NOMO-1 treated with DMSO at 0.1 percent for 48 hours (cell line): ENCODE measurements around the gene CLIP3.
"Not testable (repeated sequence)": the region's sequence is repeated elsewhere in the genome, so short reads cannot be mapped to it uniquely, and the experiment has no call there.

Source experiments
- DNase-seq: peaks from one replicate; lab custom pipeline; 2025; ENCODE audit not compliant: unreplicated experiment; lab: John Stamatoyannopoulos, UW

The CLIP3 gene, protein sequence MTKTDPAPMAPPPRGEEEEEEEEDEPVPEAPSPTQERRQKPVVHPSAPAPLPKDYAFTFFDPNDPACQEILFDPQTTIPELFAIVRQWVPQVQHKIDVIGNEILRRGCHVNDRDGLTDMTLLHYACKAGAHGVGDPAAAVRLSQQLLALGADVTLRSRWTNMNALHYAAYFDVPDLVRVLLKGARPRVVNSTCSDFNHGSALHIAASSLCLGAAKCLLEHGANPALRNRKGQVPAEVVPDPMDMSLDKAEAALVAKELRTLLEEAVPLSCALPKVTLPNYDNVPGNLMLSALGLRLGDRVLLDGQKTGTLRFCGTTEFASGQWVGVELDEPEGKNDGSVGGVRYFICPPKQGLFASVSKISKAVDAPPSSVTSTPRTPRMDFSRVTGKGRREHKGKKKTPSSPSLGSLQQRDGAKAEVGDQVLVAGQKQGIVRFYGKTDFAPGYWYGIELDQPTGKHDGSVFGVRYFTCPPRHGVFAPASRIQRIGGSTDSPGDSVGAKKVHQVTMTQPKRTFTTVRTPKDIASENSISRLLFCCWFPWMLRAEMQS

GRCh38 chr19:36032251-36033104 lies at the start of gene CLIP3:
Gene CLIP3 (minus strand): TSS chr19:36032873. CDS start chr19:36032357, 516 bp downstream.
- DNase-seq = no peak

DNA sequence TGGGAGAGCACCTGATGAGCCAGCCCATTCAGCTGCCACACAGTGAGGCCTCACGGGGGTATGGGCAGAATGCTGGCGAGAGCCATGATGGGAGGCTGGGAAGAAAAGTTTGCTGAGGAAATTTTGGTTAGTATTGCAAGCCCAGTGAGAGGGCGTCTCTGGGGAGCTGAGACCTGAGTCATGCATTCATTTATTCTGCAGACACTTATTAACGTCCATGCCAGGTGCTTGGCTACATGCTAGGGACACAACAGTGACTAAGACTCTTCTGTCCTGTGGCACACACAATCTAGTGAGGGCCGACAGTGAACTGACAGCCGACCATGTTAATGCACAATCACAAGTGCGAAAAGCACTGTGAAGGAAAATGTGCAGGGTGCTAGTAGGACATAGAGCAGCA lies 49.2 kb upstream of the CLIP3 start:
- no peak for DNase-seq

GRCh38 chr19:36081385-36081784 lies 48.7 kb upstream of the CLIP3 start:
- no peak for DNase-seq

DNA sequence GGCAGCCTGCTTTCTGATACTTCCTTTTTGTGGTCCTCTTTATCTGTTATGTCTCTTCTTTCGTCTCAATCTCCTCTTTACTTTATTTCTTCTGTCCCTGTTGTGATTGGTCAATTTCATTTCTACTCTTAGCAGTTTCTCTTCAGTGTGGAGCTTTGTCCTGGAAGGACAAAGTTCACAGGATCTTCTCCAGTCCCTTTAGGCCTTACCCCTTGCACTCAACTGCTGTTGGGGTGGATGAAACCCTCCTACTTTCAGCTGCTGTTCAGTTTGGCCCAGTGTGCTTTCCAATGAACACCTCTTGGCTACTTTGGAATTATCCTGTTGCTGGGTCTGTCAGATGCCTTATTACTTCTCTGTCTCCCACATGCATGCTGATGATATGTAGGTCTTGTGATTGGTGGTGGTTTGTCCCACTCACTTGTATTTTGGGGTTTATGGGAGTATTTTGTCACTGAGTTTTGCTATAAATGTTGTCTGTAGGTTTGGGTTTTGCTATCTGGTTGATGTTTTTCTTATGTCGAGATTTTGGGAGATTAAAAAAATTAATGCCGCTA lies 46.8 kb upstream of the CLIP3 start:
- DNase-seq = no peak

DNA sequence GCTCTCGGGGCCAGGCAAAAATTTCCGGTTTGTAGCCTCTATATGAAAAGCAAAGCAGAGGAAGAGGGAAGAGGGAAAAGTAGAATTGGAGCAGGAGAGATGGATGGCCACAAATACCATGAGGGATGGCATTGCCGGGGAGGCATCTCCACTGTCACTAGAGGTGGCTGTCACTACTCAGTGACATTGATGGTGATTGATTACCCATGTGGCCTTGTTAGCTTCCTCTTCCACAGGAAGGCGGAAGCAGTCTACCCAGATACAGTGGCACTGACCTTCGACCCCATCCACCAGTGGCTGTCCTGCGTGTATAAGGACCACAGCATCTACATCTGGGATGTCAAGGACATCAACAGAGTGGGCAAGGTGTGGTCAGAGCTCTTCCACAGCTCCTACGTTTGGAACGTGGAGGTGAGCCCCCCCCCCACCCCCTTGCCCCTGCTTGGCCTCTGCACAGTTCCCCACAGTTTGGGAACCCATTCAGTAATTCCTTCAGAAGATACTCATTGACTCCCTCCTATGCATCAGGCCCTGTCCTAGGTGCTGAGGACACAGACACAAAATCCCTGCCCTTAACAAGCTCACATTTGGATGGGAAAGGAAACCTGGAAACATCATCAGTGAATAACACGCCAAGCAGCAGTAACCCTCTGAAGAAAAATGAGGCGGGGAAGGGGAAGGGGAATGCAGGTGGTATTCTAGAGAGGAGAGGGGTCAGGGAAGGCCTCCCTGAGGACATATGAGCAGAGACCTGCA lies 40.6 kb upstream of the CLIP3 start:
- no peak for DNase-seq

DNA sequence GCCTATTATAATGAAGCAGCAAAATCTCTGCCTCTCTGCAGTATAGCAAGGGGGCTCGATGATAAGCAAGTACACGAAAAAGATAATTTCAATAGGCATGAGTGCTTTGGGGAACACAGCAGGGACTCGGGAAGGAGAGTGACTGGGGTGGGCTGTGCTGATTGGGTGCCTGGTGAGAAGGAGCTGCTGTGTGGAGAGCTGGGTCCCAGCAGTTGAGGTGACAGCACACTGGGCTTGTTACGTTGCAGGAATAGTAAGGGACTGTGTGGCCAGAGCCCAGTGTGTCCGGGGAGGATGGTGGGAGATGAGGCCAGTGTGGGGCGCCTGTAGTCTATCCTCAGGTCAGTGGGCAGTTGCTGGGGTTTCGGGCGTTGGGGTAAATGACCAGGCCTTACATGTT lies 39.4 kb upstream of the CLIP3 start:
- no peak for DNase-seq

DNA sequence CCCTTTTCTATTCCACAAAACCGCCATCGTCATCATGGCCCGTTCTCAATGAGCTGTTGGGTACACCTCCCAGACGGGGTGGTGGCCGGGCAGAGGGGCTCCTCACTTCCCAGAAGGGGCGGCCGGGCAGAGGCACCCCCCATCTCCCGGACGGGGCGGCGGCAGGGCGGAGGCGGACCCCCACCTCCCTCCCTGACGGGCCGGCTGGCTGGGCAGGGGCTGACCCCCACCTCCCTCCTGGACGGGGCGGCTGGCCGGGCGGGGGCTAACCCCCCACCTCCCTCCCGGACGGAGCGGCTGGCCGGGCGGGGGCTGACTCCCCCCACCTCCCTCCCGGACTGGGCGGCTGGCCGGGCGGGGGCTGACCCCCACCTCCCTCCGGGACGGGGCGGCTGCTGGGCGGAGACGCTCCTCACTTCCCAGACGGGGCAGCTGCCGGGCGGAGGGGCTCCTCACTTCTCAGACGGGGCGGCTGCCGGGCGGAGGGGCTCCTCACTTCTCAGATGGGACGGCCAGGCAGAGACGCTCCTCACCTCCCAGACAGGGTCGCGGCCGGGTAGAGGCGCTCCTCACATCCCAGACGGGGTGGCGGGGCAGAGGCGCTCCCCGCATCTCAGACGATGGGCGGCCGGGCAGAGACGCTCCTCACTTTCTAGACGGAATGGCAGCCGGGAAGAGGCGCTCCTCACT lies 36.3 kb upstream of the CLIP3 start:
- DNase-seq = not testable (repeated sequence)

- no peak for DNase-seq
Measured at GRCh38 chr19:36067681-36068080, 35.0 kb upstream of the CLIP3 start.

DNA sequence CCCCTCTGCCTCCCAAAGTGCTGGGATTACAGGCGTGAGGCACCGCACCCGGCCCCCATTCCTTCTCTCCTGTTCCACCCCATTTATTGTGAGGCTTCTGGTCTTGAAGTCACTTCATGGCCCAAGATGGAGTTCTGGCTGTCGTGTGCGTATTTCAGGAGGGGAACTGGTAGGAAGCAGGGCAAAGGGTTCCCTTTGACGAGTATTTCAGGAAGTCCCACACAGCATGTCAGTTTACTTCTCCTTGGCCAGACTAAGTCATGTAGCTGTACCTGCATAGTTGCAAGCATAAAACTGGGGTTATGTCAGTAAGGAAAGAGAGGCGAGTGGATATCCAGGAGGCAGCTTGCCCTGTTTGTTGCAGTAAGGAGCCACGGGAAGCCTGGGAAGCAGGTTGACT lies 32.2 kb upstream of the CLIP3 start:
- DNase-seq = no peak

GRCh38 chr19:36061367-36061766 lies 28.7 kb upstream of the CLIP3 start:
- no peak for DNase-seq

- no peak for DNase-seq
Measured at GRCh38 chr19:36060430-36060829, 27.8 kb upstream of the CLIP3 start.

DNA sequence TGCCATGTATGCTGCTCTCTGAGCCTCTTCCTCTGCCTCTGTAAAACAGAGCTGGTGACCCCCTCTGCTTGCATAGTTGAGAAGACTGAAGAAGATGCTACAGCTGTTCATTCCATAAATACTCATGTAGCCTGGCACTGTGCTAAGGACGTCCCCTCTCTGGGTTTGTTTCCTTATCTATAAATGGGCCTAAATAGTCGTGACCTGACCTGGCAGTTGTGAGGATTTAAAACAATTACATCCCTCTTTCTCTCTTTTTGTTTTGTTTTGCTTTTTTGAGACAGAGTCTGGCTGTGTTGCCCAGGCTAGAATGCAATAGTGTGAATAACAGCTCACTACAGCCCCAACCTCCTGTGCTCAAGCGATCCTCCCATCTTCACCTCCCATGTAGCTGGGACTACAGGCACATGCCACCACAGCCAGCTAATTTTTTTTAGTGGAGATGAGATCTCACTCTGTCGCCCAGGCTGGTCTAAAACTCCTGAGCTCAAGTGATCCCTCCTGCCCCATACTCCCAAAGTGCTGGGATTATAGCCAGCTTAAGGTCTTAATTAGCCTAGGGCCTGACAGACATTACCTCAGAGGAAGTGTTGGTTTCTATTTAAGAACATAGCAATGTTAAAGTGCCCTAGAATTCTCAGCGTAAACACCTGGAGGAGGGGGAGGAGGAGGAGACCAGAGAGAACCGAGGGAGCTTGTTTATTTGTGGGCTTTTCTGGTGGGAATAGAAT lies 26.7 kb upstream of the CLIP3 start:
- DNase-seq = no peak

DNA sequence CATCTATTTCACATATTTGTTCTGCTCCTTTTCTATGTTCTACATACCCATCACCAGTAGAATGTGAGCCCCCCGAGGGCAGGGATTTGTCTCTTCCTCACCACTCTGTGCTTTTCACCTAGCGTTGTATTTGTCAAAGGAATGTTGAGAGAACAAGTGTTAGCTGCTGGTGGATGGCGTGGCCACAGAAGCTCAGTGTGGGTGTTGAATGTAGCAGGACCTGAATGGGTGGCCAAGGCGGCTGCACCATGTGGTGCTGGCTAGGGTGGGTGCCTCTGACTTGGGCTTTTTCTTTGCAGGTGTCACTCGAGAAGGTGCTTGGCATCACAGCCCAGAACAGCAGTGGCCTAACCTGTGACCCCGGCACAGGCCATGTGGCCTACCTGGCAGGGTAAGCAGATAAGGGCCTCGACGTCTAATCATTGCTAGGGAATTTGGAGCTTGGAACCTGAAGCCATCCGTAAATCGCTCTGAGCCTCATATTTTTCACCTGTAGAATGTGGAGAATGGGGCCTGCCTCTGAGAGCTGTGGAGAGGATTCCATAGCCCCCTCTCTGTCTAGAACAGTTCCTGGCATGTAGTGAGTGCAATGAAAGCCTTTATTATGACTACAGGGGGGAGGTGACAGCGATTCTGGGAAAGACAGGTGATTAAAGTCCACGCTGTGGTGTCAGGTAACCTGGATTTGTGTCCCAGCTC lies 26.0 kb upstream of the CLIP3 start:
- DNase-seq = no peak

GRCh38 chr19:36054733-36055686 lies 22.3 kb upstream of the CLIP3 start, which contains the start of gene WDR62:
Gene WDR62 (plus strand): TSS chr19:36054897. CDS start chr19:36054972, 75 bp downstream.
- peak; percentile 96 for DNase-seq

DNA sequence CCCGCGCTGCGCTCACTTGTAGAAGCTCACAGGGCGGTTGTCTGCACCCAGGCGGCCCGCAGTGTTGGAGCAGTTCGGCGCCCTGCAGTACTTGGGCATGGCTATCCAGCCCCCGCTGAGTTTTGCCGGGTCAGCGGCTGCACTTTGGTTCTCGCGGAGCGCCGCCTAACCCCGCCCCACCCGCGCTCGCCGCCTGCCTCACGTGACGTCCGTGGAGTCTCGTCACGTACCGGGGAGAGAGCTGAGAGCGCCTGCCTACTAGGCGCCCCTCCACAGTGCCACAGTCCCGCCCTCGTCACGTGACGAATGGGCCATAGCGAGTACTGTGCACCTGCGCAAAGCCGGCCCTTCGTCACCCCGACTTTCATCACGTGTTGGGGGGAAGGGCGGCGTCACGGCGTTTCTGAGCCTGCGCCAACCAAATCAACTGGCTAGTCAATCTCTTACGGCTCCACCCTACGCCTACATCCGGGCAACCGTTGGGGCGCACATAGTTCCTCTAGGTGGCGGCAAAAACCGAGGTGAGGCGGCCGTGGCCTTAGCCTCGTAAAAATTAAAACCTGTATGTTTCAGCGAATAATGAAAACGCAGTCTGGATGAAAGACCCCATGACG lies 21.6 kb upstream of the CLIP3 start, which contains the start of gene THAP8:
THAP8 (minus strand) TSS at position 167 of the 614 bp plus-strand sequence; CDS start at position 99, 68 bp downstream.
- DNase-seq = peak; percentile 99

- DNase-seq = no peak
Measured at GRCh38 chr19:36051637-36052036, 19.0 kb upstream of the CLIP3 start.

GRCh38 chr19:36051236-36051635 lies 18.6 kb upstream of the CLIP3 start:
- no peak for DNase-seq
